GM13977 (cell line): ENCODE results near the gene THADA.
"Not testable (repeated sequence)": the region's sequence is repeated elsewhere in the genome, so short reads cannot be mapped to it uniquely, and the experiment has no call there.

Experiments
- DNase-seq: peaks from one replicate; pipeline ENCODE4 v3.0.0; 2012; ENCODE audit warnings: low spot score
- in situ Hi-C: fragments of 300-500 bp; cut with MboI; formaldehyde crosslinking; loops from one replicate; pipeline ENCODE4 v1.12.0; 2022; ENCODE audit warnings: low sequenced_read_pairs, low pct_unique_long_range_greater_than_20kb, mixed read lengths, inconsistent platforms; ENCODE audit not compliant: unreplicated experiment
- TF ChIP-seq, protein P1 (sequence below): IDR thresholded peaks from 2 replicates; pipeline ENCODE4 v1.5.1; 2012; ENCODE audit warnings: mild to moderate bottlenecking, control low read depth; ENCODE audit not compliant: insufficient read depth; ENCODE audit errors: extremely low read depth, missing control alignments

THADA gene

DNA sequence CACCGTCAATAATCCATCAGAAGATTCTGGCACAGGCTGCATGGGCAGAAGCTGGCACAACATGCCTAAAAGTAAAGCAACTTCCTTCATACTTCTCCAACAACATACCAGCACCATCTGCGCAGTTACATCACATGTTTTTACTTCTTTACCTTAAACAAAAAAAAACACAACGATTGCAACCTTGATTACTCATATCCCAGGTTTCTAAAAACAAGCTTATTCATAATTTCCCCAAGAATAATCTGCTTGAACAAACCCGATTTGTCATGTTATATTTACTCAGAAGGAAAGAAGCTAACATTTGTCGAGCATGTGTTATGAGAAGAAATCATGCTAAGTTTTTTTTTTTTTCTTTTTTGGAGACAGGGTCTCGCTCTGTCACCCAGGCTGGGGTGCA is 54.7 kb downstream of the THADA start:
- in situ Hi-C loops, result no loop called here
- DNase-seq, result no peak
- TF ChIP-seq, protein P1, sequence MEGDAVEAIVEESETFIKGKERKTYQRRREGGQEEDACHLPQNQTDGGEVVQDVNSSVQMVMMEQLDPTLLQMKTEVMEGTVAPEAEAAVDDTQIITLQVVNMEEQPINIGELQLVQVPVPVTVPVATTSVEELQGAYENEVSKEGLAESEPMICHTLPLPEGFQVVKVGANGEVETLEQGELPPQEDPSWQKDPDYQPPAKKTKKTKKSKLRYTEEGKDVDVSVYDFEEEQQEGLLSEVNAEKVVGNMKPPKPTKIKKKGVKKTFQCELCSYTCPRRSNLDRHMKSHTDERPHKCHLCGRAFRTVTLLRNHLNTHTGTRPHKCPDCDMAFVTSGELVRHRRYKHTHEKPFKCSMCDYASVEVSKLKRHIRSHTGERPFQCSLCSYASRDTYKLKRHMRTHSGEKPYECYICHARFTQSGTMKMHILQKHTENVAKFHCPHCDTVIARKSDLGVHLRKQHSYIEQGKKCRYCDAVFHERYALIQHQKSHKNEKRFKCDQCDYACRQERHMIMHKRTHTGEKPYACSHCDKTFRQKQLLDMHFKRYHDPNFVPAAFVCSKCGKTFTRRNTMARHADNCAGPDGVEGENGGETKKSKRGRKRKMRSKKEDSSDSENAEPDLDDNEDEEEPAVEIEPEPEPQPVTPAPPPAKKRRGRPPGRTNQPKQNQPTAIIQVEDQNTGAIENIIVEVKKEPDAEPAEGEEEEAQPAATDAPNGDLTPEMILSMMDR, result no peak

DNA sequence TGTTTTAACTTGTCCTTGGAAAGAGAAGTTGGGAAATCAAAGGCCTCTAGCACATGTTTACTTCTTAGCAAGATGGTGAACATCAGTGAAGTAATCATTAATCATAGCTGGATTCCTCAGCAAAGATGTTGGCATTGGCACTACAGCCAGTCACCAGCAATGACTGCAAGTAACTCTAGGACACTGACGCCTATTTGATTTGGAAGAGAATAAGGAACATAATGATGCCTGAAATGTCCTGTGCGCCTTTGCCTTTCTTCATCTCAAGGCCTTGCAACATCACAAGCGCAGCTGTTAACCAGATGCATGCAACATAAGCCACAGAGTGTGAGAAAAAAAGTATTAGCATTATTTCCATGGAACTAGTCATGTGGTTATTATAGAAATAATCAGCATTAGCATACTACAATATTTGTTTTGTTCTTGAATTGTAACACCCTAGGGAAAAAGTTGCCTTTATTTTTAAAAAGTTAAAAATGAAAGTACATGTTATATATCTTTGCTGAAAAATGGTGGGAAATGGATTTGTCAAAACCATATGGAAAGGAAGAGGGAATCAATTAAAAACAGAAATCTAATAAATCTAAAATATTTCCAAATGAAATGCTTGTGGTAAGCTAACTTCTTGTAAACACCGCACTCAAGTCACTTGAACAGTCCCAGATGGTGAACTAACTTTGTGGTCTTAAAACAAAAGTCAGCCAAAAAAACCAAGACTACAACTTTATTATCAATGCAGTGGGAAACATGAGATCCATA is 55.6 kb downstream of the THADA start:
- DNase-seq, result no peak
- in situ Hi-C loops, result no loop called here

DNA sequence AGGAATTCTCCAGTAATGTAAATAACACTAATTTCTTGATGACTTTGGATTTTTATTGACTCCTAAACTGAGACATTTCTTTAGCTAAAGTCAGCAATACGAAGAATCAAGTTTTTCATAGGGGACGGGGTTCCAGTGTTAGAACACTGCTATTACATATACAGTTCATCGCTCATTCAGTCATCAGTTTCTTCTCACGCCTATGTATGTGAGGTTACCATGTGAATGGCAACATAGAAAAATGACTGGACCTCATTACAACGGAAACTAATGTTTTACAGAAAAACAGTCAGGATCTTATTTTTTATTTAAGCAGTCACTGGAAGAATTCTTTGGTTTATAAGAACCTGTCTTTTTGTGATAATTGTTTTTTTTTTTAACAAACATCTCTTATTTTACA is 56.4 kb downstream of the THADA start:
- in situ Hi-C loops, result no loop called here
- TF ChIP-seq, protein P1, result no peak
- no peak for DNase-seq

More for the DNA sequence above, 55.6 kb downstream of the THADA start:
- TF ChIP-seq, protein P1, result no peak

DNA sequence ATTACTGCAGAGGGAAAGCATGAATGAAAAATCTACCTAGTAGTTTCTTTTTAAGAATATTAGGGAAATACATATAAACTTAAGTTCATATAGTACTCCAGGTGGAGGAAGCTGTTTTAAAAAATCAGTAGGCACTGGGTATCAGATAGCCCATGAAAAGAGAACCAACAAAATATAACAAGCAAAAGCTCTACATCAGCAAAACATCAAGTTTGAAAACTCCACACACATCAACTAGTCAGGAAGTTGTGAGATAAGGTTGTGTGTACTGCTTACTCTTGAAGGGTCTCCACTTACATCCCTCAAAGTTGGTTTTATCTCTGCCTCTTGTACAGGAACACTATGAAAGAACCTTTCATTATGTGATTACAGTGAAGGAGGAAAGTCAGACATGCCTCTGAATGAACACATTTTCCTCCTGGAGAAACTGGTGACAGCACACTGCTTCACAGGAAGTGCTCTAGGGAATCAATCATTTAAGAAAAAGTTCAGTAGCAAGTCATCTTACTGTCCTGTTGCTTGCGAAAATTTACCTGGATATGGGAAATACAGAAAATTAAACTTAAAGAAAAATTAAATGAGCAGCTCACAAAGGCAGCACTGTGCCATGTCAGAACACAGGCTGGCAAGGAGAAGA is 57.7 kb downstream of the THADA start:
- in situ Hi-C loops, result no loop called here
- TF ChIP-seq, protein P1, result no peak
- DNase-seq, result no peak

DNA sequence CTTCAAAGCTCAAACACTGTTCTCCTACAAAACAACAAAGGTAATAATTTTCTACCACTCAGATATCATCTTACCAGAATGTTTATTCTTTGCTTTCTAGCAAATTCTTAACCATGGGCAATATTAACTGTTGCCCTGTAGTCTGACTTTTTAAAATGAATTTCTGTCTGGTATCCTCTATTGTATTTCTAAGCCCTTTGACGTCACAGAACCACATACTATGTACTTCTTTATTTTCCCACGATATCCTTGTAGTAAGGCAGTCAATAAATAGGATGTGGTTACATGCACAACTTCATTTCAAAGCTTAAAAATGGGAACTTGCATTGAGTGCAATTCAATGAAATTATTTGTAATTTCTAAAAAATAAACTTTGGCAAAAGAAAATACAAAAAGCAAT is 58.7 kb downstream of the THADA start:
- DNase-seq, result no peak
- in situ Hi-C loops, result no loop called here
- TF ChIP-seq, protein P1, result no peak

DNA sequence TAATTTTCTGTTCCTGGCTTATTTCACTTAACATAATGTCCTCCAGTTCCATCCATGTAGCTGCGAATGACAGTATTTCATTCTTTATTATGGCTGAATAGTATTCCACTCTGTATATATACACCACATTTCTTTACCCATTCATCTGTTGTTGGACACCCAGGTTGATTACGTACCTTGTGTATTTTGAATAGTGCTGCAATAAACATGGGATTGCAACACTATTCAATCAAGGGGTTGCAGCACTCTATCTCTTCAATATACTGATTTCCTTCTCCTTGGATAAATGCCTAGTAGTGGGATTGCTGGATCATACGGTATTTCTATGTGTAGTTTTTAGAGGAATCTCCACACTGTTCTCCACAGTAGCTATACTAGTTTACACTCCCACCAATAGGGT is 61.3 kb downstream of the THADA start:
- in situ Hi-C loops, result no loop called here
- TF ChIP-seq, protein P1, result no peak
- DNase-seq, result no peak

DNA sequence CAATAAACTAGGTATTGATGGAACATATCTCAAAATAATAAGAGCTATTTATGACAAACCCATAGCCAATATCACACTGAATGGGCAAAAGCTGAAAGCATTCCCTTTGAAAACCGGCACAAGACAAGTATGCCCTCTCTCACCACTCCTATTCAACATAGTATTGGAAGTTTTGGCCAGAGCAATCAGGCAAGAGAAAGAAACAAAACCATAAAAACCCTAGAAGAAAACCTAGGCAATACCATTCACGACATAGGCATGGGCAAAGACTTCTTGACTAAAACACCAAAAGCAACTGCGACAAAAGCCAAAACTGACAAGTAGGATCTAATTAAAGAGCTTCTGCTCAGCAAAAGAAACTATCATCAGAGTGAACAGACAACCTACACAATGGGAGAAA is 63.3 kb downstream of the THADA start:
- in situ Hi-C loops, result not testable (repeated sequence)

More for the DNA sequence above, 63.3 kb downstream of the THADA start:
- not testable (repeated sequence) for DNase-seq
